Neural progenitor cell (in vitro differentiated cells): ENCODE measurements around the gene DCTN4.

Experiments used
- CTCF ChIP-seq: fragments of 200-600 bp; sonication (generic); IDR thresholded peaks from 2 replicates; pipeline ENCODE4 v1.5.1; 2017; ENCODE audit warnings: antibody characterized with exemption, mild to moderate bottlenecking
- EZH2 ChIP-seq: fragments of 200-600 bp; sonication (generic); IDR thresholded peaks from 2 replicates; pipeline ENCODE4 v1.6.1; 2017; ENCODE audit warnings: antibody characterized with exemption, mild to moderate bottlenecking, moderate library complexity
- EZH2phosphoT487 ChIP-seq: fragments of 200-600 bp; sonication (generic); IDR thresholded peaks from 2 replicates; pipeline ENCODE4 v1.6.1; 2017; ENCODE audit warnings: antibody characterized with exemption

GRCh38 chr5:150670275-150670947 is 88.4 kb downstream of the DCTN4 start:
- TF ChIP-seq EZH2phosphoT487: no peak
- TF ChIP-seq CTCF: no peak
- no peak for TF ChIP-seq EZH2
